Measurements from ENCODE around the gene SH3RF3. TPM values are rescaled to one million over a fixed set of nuclear protein-coding genes. Genes with fewer than 3 reads are reported as not detected.

Gene SH3RF3
- total RNA-seq, 1 experiment from 2014 or later: 1.0 TPM

DNA sequence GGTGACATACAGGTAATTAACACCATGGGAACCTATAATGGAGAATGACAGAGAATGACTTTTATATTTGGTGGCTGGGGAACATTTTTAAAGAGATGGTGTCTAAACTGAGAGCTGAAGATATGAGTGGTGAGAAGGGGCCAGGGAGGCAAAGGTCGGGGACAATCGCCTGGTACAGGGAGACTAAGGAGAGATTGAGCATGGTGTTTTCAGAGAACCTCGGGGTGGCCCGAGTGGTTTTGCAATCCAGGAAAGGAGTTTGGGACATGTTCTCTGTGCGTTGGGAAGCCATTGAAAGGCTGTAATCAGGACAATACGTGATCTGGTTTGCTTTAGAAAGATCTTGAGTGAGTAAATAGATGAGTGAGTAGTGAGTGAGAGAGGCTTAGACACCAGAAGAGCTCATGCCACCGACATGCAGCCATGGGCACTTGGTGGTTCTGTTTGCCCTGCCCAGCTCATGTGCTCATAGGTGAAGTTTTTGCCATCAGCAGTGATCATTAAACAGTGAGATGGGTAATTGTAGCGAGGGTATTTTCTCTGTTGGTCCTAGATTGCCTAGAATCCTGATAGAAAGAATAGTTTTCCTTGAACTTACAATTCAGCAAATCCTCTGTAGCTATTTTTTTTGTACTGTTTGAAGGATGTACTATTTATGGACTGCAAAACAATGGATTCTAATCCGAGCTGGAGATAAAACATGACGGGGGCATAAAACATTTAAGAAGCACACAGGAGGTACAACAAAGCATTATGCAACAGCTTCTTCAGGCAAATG is 114.7 kb downstream of the SH3RF3 start:
- no peaks in the 10 kb centered on the region for H3K36me3 Mint-ChIP-seq
- CTCF ChIA-PET: no interaction called here
- H3K9me3 Mint-ChIP-seq: 0 out of 2 replicates have a peak, but pooled peaks cover 4% of the 10 kb centered on the region
- H3K4me3 Mint-ChIP-seq: no peak overlapping the region
- DNase-seq (ENCODE audit: low spot score): no peak
- peaks cover 13% of the 10 kb centered on the region for H3K4me1 Mint-ChIP-seq
- POLR2A ChIA-PET: no interaction called here
- TF ChIP-seq, protein P1, sequence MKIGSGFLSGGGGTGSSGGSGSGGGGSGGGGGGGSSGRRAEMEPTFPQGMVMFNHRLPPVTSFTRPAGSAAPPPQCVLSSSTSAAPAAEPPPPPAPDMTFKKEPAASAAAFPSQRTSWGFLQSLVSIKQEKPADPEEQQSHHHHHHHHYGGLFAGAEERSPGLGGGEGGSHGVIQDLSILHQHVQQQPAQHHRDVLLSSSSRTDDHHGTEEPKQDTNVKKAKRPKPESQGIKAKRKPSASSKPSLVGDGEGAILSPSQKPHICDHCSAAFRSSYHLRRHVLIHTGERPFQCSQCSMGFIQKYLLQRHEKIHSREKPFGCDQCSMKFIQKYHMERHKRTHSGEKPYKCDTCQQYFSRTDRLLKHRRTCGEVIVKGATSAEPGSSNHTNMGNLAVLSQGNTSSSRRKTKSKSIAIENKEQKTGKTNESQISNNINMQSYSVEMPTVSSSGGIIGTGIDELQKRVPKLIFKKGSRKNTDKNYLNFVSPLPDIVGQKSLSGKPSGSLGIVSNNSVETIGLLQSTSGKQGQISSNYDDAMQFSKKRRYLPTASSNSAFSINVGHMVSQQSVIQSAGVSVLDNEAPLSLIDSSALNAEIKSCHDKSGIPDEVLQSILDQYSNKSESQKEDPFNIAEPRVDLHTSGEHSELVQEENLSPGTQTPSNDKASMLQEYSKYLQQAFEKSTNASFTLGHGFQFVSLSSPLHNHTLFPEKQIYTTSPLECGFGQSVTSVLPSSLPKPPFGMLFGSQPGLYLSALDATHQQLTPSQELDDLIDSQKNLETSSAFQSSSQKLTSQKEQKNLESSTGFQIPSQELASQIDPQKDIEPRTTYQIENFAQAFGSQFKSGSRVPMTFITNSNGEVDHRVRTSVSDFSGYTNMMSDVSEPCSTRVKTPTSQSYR (CRISPR knock-in tag; IDR thresholded peaks at IDR 0.05): no peak
- TF ChIP-seq OVOL2 (CRISPR knock-in tag; IDR thresholded peaks at IDR 0.05; ENCODE audit: borderline replicate concordance): no peak
- TF ChIP-seq, protein P2, sequence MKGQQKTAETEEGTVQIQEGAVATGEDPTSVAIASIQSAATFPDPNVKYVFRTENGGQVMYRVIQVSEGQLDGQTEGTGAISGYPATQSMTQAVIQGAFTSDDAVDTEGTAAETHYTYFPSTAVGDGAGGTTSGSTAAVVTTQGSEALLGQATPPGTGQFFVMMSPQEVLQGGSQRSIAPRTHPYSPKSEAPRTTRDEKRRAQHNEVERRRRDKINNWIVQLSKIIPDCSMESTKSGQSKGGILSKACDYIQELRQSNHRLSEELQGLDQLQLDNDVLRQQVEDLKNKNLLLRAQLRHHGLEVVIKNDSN (CRISPR knock-in tag; IDR thresholded peaks at IDR 0.05): no peak
- no peak for TF ChIP-seq TEAD1 (CRISPR knock-in tag; IDR thresholded peaks at IDR 0.05)
- TF ChIP-seq, protein P3, sequence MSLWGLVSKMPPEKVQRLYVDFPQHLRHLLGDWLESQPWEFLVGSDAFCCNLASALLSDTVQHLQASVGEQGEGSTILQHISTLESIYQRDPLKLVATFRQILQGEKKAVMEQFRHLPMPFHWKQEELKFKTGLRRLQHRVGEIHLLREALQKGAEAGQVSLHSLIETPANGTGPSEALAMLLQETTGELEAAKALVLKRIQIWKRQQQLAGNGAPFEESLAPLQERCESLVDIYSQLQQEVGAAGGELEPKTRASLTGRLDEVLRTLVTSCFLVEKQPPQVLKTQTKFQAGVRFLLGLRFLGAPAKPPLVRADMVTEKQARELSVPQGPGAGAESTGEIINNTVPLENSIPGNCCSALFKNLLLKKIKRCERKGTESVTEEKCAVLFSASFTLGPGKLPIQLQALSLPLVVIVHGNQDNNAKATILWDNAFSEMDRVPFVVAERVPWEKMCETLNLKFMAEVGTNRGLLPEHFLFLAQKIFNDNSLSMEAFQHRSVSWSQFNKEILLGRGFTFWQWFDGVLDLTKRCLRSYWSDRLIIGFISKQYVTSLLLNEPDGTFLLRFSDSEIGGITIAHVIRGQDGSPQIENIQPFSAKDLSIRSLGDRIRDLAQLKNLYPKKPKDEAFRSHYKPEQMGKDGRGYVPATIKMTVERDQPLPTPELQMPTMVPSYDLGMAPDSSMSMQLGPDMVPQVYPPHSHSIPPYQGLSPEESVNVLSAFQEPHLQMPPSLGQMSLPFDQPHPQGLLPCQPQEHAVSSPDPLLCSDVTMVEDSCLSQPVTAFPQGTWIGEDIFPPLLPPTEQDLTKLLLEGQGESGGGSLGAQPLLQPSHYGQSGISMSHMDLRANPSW (CRISPR knock-in tag; conservative IDR thresholded peaks at IDR 0.05; ENCODE audit: low read depth): no peak
- TF ChIP-seq MXD4 (CRISPR knock-in tag; IDR thresholded peaks at IDR 0.05; ENCODE audit: borderline replicate concordance): no peak
- TF ChIP-seq, protein P4, sequence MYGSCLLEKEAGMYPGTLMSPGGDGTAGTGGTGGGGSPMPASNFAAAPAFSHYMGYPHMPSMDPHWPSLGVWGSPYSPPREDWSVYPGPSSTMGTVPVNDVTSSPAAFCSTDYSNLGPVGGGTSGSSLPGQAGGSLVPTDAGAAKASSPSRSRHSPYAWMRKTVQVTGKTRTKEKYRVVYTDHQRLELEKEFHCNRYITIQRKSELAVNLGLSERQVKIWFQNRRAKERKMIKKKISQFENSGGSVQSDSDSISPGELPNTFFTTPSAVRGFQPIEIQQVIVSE (CRISPR knock-in tag; IDR thresholded peaks at IDR 0.05; ENCODE audit: borderline replicate concordance): no peak
- TF ChIP-seq FOXK1 (CRISPR knock-in tag; IDR thresholded peaks at IDR 0.05): no peak
- no peak for TF ChIP-seq EMX1 (CRISPR knock-in tag; IDR thresholded peaks at IDR 0.05)
- TF ChIP-seq, protein P5, sequence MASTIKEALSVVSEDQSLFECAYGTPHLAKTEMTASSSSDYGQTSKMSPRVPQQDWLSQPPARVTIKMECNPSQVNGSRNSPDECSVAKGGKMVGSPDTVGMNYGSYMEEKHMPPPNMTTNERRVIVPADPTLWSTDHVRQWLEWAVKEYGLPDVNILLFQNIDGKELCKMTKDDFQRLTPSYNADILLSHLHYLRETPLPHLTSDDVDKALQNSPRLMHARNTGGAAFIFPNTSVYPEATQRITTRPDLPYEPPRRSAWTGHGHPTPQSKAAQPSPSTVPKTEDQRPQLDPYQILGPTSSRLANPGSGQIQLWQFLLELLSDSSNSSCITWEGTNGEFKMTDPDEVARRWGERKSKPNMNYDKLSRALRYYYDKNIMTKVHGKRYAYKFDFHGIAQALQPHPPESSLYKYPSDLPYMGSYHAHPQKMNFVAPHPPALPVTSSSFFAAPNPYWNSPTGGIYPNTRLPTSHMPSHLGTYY (CRISPR knock-in tag; IDR thresholded peaks at IDR 0.05): no peak
- no peak for TF ChIP-seq ZNF396 (CRISPR knock-in tag; IDR thresholded peaks at IDR 0.05; ENCODE audit: borderline replicate concordance)
- no peak for TF ChIP-seq SP1 (CRISPR knock-in tag; conservative IDR thresholded peaks at IDR 0.05)
- TF ChIP-seq, protein P6, sequence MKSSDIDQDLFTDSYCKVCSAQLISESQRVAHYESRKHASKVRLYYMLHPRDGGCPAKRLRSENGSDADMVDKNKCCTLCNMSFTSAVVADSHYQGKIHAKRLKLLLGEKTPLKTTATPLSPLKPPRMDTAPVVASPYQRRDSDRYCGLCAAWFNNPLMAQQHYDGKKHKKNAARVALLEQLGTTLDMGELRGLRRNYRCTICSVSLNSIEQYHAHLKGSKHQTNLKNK (CRISPR knock-in tag; IDR thresholded peaks at IDR 0.05): no peak
- TF ChIP-seq FOXJ3 (CRISPR knock-in tag; IDR thresholded peaks at IDR 0.05; ENCODE audit: borderline replicate concordance): no peak
- no peak for ATAC-seq
- H3K27ac Mint-ChIP-seq: no peak overlapping the region
- H3K27me3 Mint-ChIP-seq (ENCODE audit: low read depth): no peaks in the 10 kb centered on the region; the same call in 1 of the 2 replicates

DNA sequence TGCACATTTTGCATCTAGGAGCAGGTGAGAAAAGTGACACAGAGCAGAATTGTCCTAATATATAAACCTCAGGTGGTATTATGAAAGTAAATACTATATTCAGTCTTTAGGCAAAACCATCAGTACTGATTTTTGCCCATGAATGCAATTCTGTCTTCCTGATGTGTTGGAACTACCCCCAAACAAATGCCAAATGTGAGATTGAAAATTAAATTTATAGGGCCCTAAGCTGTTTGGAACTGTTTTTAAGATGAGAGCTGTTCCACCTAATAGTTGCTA is 115.2 kb downstream of the SH3RF3 start:
- ChIA-PET POLR2A (no interaction called here), CTCF (no interaction called here)
- Mint-ChIP-seq H3K27ac (no peak overlapping the region), H3K9me3 (0 out of 2 replicates have a peak, but pooled peaks cover 4% of the 10 kb centered on the region), H3K27me3 (ENCODE audit: low read depth) (no peaks in the 10 kb centered on the region; the same call in 1 of the 2 replicates), H3K36me3 (no peaks in the 10 kb centered on the region), H3K4me3 (no peak overlapping the region), H3K4me1 (peaks cover 13% of the 10 kb centered on the region)
- no peak for ATAC-seq
- no peak for DNase-seq (ENCODE audit: low spot score)
- TF ChIP-seq, protein P7, sequence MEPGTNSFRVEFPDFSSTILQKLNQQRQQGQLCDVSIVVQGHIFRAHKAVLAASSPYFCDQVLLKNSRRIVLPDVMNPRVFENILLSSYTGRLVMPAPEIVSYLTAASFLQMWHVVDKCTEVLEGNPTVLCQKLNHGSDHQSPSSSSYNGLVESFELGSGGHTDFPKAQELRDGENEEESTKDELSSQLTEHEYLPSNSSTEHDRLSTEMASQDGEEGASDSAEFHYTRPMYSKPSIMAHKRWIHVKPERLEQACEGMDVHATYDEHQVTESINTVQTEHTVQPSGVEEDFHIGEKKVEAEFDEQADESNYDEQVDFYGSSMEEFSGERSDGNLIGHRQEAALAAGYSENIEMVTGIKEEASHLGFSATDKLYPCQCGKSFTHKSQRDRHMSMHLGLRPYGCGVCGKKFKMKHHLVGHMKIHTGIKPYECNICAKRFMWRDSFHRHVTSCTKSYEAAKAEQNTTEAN (CRISPR knock-in tag; IDR thresholded peaks at IDR 0.05): no peak
- TF ChIP-seq ZNF416 (CRISPR knock-in tag; IDR thresholded peaks at IDR 0.05) (no peak), NR3C1 (CRISPR knock-in tag; conservative IDR thresholded peaks at IDR 0.05; ENCODE audit: low read depth) (no peak)
- TF ChIP-seq, protein P8, sequence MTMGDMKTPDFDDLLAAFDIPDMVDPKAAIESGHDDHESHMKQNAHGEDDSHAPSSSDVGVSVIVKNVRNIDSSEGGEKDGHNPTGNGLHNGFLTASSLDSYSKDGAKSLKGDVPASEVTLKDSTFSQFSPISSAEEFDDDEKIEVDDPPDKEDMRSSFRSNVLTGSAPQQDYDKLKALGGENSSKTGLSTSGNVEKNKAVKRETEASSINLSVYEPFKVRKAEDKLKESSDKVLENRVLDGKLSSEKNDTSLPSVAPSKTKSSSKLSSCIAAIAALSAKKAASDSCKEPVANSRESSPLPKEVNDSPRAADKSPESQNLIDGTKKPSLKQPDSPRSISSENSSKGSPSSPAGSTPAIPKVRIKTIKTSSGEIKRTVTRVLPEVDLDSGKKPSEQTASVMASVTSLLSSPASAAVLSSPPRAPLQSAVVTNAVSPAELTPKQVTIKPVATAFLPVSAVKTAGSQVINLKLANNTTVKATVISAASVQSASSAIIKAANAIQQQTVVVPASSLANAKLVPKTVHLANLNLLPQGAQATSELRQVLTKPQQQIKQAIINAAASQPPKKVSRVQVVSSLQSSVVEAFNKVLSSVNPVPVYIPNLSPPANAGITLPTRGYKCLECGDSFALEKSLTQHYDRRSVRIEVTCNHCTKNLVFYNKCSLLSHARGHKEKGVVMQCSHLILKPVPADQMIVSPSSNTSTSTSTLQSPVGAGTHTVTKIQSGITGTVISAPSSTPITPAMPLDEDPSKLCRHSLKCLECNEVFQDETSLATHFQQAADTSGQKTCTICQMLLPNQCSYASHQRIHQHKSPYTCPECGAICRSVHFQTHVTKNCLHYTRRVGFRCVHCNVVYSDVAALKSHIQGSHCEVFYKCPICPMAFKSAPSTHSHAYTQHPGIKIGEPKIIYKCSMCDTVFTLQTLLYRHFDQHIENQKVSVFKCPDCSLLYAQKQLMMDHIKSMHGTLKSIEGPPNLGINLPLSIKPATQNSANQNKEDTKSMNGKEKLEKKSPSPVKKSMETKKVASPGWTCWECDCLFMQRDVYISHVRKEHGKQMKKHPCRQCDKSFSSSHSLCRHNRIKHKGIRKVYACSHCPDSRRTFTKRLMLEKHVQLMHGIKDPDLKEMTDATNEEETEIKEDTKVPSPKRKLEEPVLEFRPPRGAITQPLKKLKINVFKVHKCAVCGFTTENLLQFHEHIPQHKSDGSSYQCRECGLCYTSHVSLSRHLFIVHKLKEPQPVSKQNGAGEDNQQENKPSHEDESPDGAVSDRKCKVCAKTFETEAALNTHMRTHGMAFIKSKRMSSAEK (CRISPR knock-in tag; IDR thresholded peaks at IDR 0.05; ENCODE audit: borderline replicate concordance): no peak
- TF ChIP-seq, protein P4 (CRISPR knock-in tag; IDR thresholded peaks at IDR 0.05; ENCODE audit: borderline replicate concordance): no peak

All from WTC11 (cell line).